Activated naive CD8-positive, alpha-beta T cell treated with anti-CD3 and anti-CD28 coated beads, Interleukin-2, amount 10 ng/mL, durations not matched to agents 7 days and 5 days (primary cell): ENCODE results near the gene SEPHS1. TPM values are rescaled to one million over a fixed set of nuclear protein-coding genes. Genes with fewer than 3 reads are reported as not detected.
A peak's percentile ranks its signal among the peaks of the same experiment; 100 is the strongest.
"Not testable (repeated sequence)": the region's sequence is repeated elsewhere in the genome, so short reads cannot be mapped to it uniquely, and the experiment has no call there.

Experiments
- ATAC-seq: fragments of 150-1000 bp; cut with Tn5 transposase; one replicate; pipeline ENCODE4 v1.10.0; 2021; ENCODE audit warnings: low read depth, moderate library complexity
- POLR2A ChIA-PET: fragments of 350-600 bp; sonication (Branson Sonifier 250); formaldehyde crosslinking; loops from one replicate; lab custom pipeline; 2021; ENCODE audit warnings: antibody characterized with exemption; lab: Charles Lee
- DNase-seq: peaks from one replicate; pipeline ENCODE4 v3.0.0; 2021
- H3K27ac Mint-ChIP-seq: one replicate; pipeline ENCODE4 v1.8.0; 2022; ENCODE audit warnings: mild to moderate bottlenecking, mixed read lengths
- H3K27me3 Mint-ChIP-seq: one replicate; pipeline ENCODE4 v1.8.0; 2022; ENCODE audit warnings: mild to moderate bottlenecking, moderate library complexity, mixed read lengths
- H3K36me3 Mint-ChIP-seq: one replicate; pipeline ENCODE4 v1.8.0; 2021; ENCODE audit warnings: mild to moderate bottlenecking, mixed read lengths
- H3K4me1 Mint-ChIP-seq: one replicate; pipeline ENCODE4 v1.8.0; 2021; ENCODE audit warnings: mixed read lengths
- H3K4me3 Mint-ChIP-seq: one replicate; pipeline ENCODE4 v1.8.0; 2022; ENCODE audit warnings: mild to moderate bottlenecking, moderate library complexity, mixed read lengths
- H3K9me3 Mint-ChIP-seq: one replicate; pipeline ENCODE4 v1.8.0; 2021; ENCODE audit warnings: mixed read lengths
- total RNA-seq, 2 experiments: library from RNA; stranded (reverse); gene quantifications; one replicate each; pipeline ENCODE4 v1.2.3, GENCODE V29; 2021

SEPHS1 gene, protein sequence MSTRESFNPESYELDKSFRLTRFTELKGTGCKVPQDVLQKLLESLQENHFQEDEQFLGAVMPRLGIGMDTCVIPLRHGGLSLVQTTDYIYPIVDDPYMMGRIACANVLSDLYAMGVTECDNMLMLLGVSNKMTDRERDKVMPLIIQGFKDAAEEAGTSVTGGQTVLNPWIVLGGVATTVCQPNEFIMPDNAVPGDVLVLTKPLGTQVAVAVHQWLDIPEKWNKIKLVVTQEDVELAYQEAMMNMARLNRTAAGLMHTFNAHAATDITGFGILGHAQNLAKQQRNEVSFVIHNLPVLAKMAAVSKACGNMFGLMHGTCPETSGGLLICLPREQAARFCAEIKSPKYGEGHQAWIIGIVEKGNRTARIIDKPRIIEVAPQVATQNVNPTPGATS
- total RNA-seq = 10 to 100 TPM; 40.8 to 43.8 TPM

DNA sequence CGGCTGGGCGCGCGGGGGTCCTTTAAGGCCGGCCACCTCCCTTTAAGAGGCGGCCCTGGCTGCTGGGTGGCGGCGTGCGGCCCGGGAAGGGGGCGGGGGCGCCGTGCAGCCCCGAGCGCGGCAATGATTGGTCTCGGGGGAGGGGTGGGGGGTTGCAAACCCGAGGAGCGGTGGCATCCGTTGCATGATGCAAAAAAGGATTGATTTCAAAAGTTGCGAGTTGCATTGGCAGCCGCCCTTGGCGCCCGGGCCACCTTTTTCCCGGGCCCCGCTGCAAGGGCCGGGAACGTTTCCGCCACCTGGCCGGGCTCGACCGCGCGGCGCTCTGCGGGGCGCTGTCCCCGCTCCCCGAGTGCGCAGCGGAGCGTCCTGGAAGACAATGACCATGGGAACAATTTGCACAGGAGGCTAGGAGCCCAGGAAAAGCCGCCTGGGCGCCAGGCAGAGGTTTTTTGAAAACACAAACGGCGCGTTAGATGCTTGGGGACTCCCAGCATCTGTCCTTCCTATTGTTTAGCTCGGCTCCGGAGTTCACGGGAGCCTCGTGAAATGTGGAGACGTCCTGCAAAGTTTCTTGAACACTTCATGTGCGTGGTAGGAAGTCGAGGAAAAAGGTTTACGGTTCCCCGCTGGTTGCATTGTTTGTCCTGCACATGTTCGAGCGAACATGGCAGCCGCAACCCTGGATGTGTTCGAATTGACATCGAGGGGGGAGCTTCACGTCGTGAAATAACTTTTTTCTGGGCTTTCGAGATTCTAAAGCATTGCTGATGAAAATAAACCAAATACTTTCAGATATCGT, at the start of gene SEPHS1:
Gene SEPHS1 (minus strand): TSS at position 78 of the 802 bp plus-strand sequence. CDS start 3,343 bp downstream, outside the sequence.
- POLR2A ChIA-PET = interaction anchor here (0.7 to 4.4 kb wide), 5 partner anchors 8 to 1530 kb away, joined by 3 to 68 read pairs (median 3); partner anchors contain the start of genes PHYH and SUV39H2
- H3K9me3 Mint-ChIP-seq = no peaks in the 10 kb centered on the region
- peaks cover 2% of the 10 kb centered on the region for H3K27me3 Mint-ChIP-seq
- H3K4me1 Mint-ChIP-seq = peaks cover 45% of the 10 kb centered on the region
- H3K4me3 Mint-ChIP-seq = peak within 1 kb of the TSS; percentile 90
- H3K27ac Mint-ChIP-seq = peak within 1 kb of the TSS; percentile 93
- peaks cover 12% of the 10 kb centered on the region for H3K36me3 Mint-ChIP-seq
- DNase-seq (peak; percentile 83), ATAC-seq (peak; percentile 70)

DNA sequence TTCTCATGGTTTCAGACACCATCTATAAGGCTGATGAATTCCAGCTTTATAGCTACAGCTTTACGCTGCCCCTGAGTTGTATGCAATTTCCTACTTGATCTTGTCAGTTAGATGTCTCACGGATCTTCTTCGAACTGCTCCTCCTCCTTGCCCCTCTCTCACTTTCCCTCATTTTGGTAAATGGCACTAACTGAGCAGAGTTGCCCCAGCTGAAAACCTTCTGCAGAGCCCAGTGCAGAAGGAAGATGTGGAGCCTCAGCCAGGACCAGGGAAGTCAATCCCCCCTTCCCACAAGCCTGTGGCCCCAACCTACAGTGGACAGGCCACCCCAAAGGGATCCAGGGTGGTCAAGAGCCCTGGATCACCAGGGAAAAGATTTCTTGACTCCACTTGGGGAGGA, 49.0 kb upstream of the SEPHS1 start:
- no peak overlapping the region for H3K4me3 Mint-ChIP-seq
- no peak for ATAC-seq
- H3K4me1 Mint-ChIP-seq = peaks cover 2% of the 10 kb centered on the region
- no peak overlapping the region for H3K27ac Mint-ChIP-seq
- no peak for DNase-seq
- POLR2A ChIA-PET = no interaction called here
- peaks cover 2% of the 10 kb centered on the region for H3K27me3 Mint-ChIP-seq
- H3K9me3 Mint-ChIP-seq = no peaks in the 10 kb centered on the region
- no peaks in the 10 kb centered on the region for H3K36me3 Mint-ChIP-seq

DNA sequence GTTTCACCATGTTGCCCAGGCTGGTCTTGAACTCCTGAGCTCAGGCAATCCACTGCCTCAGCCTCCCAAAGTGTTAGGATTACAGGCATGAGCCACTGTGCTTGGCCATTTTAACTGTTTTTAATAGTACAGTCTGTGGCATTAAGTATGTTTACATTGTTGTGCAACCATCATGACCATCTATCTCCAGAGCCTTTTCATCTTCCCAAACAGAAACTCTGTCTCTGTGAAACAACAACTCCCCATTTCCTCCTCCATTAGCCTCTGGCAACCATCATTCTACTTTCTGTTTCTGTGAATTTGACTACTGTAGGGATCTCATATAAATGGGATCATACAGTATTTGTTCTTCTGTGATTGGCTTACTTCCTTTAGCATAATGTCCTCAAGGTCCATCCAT, 48.3 kb upstream of the SEPHS1 start:
- DNase-seq (no peak), ATAC-seq (no peak)
- H3K4me3 Mint-ChIP-seq = no peak overlapping the region
- H3K36me3 Mint-ChIP-seq = no peaks in the 10 kb centered on the region
- POLR2A ChIA-PET = no interaction called here
- H3K27me3 Mint-ChIP-seq = no peaks in the 10 kb centered on the region
- no peak overlapping the region for H3K27ac Mint-ChIP-seq
- no peaks in the 10 kb centered on the region for H3K9me3 Mint-ChIP-seq
- peaks cover 2% of the 10 kb centered on the region for H3K4me1 Mint-ChIP-seq

DNA sequence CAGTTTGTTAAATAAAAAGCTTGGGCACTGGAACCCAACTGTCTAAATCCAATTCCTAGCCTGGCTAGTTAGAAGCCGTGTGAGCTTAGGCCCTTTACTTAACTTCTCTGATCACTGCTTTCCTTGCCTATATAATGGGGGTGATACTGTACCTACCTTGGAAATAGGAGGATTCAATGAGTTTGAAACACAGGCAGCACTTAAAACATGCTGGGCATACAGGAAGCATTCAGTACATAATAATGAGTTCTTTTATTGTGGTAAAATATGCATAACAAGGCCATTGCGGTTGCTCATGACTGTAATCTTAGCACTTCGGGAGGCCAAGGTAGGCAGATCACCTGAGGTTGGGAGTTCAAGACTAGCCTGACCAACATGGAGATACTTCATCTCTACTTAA, 47.4 kb upstream of the SEPHS1 start:
- ATAC-seq (no peak), DNase-seq (no peak)
- peaks cover 2% of the 10 kb centered on the region for H3K4me1 Mint-ChIP-seq
- H3K9me3 Mint-ChIP-seq = no peaks in the 10 kb centered on the region
- H3K36me3 Mint-ChIP-seq = no peaks in the 10 kb centered on the region
- H3K27ac Mint-ChIP-seq = no peak overlapping the region
- POLR2A ChIA-PET = no interaction called here
- H3K4me3 Mint-ChIP-seq = no peak overlapping the region
- H3K27me3 Mint-ChIP-seq = peaks cover 3% of the 10 kb centered on the region

DNA sequence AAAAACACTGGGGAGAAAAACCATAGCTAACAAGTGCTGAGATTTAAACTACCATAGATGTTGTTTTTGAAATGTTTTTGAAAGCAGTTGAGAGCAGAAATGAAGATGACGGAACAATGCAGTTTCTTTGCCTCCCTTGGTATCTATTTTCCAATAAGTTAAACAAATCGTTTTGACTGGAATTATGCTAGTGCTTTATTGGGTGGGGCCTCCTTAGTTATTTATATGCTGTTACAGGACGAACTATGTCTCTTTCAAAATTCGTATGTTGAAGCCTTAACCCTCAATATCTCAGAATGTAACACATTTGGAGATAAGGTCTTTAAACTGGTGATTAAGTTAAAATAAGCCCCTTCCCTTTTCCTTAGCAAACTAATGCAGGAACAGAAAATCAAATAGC, 45.5 kb upstream of the SEPHS1 start:
- Mint-ChIP-seq H3K9me3 (no peaks in the 10 kb centered on the region), H3K36me3 (no peaks in the 10 kb centered on the region), H3K4me3 (no peak overlapping the region), H3K27ac (no peak overlapping the region), H3K27me3 (peaks cover 5% of the 10 kb centered on the region), H3K4me1 (peaks cover 2% of the 10 kb centered on the region)
- ATAC-seq = no peak
- no peak for DNase-seq
- POLR2A ChIA-PET = no interaction called here

DNA sequence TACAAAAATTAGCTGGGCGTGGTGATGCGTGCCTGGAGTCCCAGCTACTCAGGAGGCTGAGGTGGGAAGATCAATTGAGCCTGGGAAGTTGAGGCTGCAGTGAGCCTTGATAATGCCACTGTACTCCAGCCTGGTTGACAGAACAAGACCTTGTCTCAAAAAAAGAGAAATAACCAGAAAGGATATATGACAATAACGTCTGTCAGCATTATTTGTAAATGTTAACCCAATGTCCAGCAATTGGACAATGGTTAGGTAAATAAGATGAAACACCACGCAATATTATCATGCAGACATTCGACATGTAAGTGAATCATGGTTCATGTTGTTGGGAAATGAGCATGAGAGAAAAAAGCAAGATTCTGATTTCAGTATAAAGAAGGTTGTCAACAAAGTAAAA, 44.6 kb upstream of the SEPHS1 start:
- POLR2A ChIA-PET = no interaction called here
- no peak for DNase-seq

DNA sequence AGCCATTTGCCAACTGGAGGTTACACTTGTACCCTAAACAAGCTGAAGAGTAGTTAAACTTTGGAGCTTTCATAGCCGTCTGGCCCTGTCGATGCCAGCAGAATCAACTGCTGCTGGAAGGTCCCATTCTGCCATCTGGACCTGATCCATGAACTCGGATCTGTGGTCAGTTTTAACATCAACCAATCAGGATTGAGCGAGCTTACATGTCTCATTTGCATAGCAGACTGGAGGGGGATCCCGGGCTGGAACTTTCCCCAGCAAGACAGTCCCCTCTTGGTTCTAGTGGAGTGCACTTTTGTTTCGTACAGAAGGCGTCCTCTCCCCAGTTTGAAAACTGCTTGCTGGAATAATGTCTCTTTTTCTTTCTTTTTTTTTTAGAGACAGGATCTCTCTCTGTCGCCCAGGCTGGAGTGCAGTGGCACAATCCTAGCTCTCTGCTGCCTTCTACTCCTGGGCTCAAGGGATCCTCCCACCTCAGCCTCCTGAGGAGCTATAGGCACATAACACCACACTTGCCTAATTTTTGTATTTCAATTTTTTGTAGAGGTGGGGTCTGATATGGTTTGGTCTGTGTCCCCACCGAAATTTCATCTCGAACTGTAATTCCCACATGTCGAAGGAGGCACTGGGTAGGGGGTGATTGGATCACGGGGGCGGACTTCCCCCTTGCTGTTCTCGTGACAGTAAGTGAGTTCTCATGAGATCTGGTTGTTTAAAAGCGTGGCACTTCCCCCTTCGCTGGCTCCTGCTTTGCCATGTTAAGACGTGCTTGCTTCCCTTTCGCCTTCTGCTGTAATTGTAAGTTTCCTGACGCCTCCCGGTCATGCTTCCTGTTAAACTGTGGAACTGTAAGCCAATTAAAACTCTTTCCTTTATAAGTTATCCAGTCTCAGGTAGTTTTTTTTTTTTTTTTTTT, 42.8 kb upstream of the SEPHS1 start:
- POLR2A ChIA-PET = no interaction called here
- Mint-ChIP-seq H3K36me3 (no peaks in the 10 kb centered on the region), H3K4me3 (no peak overlapping the region), H3K27me3 (peaks cover 7% of the 10 kb centered on the region), H3K9me3 (no peaks in the 10 kb centered on the region), H3K4me1 (no peaks in the 10 kb centered on the region), H3K27ac (no peak overlapping the region)
- DNase-seq (no peak), ATAC-seq (no peak)

More for the DNA sequence above, 44.6 kb upstream of the SEPHS1 start:
- H3K27ac Mint-ChIP-seq = no peak overlapping the region
- no peaks in the 10 kb centered on the region for H3K36me3 Mint-ChIP-seq
- no peak for ATAC-seq
- no peaks in the 10 kb centered on the region for H3K9me3 Mint-ChIP-seq
- peaks cover 2% of the 10 kb centered on the region for H3K4me1 Mint-ChIP-seq
- H3K27me3 Mint-ChIP-seq = peaks cover 7% of the 10 kb centered on the region
- no peak overlapping the region for H3K4me3 Mint-ChIP-seq

DNA sequence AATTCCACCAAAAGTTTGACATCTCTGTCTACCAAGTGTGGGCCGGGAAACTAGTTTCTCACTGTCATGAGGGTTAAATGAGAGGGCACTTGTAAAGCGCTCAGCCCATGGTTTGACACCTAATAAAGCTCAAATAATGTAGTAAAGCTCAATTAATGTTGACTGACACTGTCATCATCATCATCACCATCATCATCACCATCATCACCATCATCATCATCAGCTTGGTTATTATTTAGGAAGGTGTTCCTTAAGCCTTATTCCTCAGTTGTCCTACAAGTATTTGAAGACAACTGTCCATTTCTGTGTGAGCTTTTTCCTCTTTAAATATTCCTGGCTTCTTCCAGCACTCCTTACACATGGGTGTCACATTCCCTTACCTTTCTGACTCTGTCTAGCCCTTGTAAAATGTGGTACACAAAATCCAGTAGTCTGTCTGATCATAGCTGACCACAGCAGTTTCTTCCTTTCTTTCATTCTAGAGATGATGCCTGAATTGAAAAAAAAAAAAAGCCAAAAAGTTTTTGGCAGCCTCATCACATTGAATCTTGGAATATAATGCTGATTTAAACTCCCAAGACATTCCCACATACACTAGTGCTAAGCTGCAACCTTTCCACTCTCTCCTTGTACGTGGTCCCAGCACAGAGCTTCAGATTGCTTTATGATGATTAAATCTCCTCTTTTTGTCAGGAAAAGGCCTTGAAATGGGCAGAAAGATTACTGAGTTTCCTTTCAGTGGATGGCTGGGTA, 40.6 kb upstream of the SEPHS1 start:
- DNase-seq (no peak), ATAC-seq (no peak)
- Mint-ChIP-seq H3K9me3 (no peaks in the 10 kb centered on the region), H3K36me3 (no peaks in the 10 kb centered on the region), H3K27ac (no peak overlapping the region), H3K4me1 (no peaks in the 10 kb centered on the region), H3K4me3 (no peak overlapping the region), H3K27me3 (peaks cover 12% of the 10 kb centered on the region)
- POLR2A ChIA-PET = no interaction called here

DNA sequence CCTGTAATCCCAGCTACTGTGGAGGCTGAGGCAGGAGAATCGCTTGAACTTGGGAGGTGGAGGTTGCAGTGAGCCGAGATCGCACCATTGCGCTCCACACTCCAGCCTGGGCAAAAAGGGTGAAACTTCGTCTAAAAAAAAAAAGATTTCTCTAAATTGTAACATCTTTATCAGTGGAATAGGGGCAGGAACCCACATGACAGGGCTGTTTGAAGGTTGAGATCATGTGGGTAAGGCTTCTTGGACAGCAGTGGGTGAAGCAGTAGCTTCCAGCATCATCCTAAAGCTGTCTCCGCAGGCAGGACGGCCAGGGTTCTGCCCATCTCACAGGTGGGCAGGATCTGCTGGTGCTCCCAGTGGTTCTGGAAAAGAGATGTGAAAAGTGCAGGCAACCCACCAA, 37.9 kb upstream of the SEPHS1 start:
- Mint-ChIP-seq H3K27me3 (peaks cover 33% of the 10 kb centered on the region), H3K36me3 (no peaks in the 10 kb centered on the region), H3K27ac (no peak overlapping the region), H3K4me1 (peaks cover 8% of the 10 kb centered on the region), H3K9me3 (no peaks in the 10 kb centered on the region), H3K4me3 (no peak overlapping the region)
- ATAC-seq (no peak), DNase-seq (no peak)
- POLR2A ChIA-PET = no interaction called here

DNA sequence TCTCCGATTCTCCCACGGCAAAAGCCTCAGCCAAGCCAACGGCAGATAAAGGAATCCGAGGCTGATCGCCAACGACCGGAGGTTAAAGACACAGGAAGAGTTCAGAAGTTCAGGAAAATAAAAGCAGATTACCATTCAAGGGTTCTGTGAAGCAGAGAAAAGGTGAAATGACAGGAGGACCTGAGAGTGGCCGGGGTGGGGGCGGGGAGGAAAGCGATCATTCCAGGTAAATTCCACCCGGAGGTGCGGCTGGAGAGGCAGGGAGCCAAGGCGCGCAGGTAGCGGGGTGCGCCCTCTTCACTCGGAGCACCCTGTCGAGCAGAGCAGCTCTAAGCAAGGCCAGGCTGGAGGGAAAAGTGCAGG, 35.3 kb upstream of the SEPHS1 start:
- POLR2A ChIA-PET = no interaction called here
- no peak for DNase-seq
- H3K4me3 Mint-ChIP-seq = peak overlapping the region; percentile 56
- H3K36me3 Mint-ChIP-seq = no peaks in the 10 kb centered on the region
- ATAC-seq = no peak
- no peaks in the 10 kb centered on the region for H3K9me3 Mint-ChIP-seq
- H3K27me3 Mint-ChIP-seq = peaks cover 33% of the 10 kb centered on the region
- H3K27ac Mint-ChIP-seq = no peak overlapping the region
- H3K4me1 Mint-ChIP-seq = peaks cover 8% of the 10 kb centered on the region

DNA sequence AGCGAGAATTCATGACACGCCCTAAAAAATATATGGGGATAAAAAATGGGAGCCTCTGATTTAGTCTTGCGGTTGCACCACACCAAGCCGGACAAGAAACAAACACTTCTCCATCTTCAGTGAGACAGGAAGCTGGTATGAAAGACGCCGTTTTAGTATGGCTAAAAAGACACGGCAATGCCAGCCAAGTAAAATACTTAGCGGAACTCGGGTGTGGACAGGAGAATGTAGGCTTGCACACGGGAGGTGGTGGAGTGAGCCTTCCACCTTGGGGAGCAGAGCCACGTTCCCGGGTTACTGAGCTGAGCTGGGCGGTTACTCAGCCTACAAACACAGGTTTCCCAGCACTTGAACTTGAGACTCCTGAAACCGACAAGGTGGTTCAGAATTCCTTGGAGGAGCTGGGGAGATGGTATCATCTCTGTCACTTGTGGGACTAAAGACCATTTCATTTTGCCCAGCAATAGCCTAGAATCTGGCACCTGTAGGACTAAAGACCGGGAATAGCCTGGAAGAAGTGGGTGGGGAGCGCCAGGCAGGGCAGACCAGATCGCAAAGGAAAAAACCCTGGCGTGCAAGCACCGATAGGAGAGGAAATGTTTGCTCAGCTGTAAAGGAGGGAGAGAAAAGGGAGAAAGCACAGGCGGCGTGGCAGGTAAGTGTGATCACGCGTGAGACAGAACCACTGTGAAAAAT, 34.8 kb upstream of the SEPHS1 start:
- Mint-ChIP-seq H3K4me3 (peak overlapping the region; percentile 56), H3K9me3 (no peaks in the 10 kb centered on the region), H3K4me1 (peaks cover 9% of the 10 kb centered on the region), H3K27ac (no peak overlapping the region), H3K27me3 (peaks cover 31% of the 10 kb centered on the region), H3K36me3 (no peaks in the 10 kb centered on the region)
- ATAC-seq (no peak), DNase-seq (no peak)
- POLR2A ChIA-PET = no interaction called here

DNA sequence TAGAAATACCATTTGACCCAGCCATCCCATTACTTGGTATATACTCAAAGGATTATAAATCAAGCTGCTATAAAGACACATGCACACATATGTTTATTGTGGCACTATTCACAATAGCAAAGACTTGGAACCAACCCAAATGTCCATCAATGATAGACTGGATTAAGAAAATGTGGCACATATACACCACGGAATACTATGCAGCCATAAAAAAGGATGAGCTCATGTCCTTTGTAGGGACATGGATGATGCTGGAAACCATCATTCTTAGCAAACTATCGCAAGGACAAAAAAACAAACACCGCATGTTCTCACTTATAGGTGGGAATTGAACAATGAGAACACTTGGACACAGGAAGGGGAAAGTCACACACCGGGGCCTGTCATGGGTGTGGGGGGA, 31.0 kb upstream of the SEPHS1 start:
- ATAC-seq, H3K4me1 Mint-ChIP-seq: not testable (repeated sequence)

More for the DNA sequence above, 31.0 kb upstream of the SEPHS1 start:
- POLR2A ChIA-PET, H3K36me3 Mint-ChIP-seq, H3K9me3 Mint-ChIP-seq, H3K4me3 Mint-ChIP-seq, H3K27ac Mint-ChIP-seq, DNase-seq: not testable (repeated sequence)
- H3K27me3 Mint-ChIP-seq = peaks cover 28% of the 10 kb centered on the region
